Measurements from ENCODE around the gene PCAT6. TPM values are rescaled to one million over a fixed set of nuclear protein-coding genes. Genes with fewer than 3 reads are reported as not detected.
"Not testable (repeated sequence)": the region's sequence is repeated elsewhere in the genome, so short reads cannot be mapped to it uniquely, and the experiment has no call there.

The PCAT6 gene
- total RNA-seq (2014; rRNA removed; shearing (Covaris generic)) = 3.4 and 7.4 TPM in 2 replicates

DNA sequence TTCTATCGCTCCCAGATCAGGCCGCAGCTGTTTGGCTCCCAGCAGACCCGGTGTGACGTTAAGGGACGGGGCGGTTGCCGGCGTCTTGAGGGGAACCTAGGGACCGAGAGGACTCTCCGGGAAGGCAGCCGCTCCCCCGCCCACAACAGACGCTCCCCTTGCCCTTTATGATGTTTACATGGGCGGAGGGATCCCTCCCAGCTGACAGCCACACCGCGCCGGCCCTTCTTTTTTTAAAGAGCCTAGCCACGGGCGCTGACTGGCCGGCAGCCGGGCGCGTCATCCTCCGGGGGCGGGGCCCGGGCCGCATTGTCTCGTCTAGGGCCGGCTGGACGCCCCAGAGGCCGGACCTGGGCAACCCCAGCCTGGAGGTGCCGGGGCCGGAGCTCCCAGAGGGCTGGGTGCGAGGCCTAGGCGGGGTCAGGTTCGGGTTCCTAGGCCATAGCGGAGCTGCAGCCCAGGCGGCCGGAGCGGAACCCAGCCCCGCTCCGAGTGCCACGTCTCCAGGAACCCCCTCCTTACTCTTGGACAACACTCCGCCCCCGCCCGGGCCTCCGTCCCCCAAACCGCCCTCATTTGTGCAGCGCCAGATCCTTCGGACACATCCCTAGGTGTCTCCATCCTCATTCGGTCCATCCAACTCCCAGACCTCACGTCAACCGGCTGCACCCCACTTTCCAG lies at the start of gene PCAT6:
Gene PCAT6, plus strand, starts transcription at position 340 of the 681 bp plus-strand sequence.
- Histone ChIP-seq H3K36me3 (replicated peaks; ENCODE audit: control insufficient read depth, insufficient read depth, low read length) (no peaks in the 10 kb centered on the region), H3K4me3 (ENCODE audit: insufficient read depth, low read depth, low read length) (peak within 1 kb of the TSS; percentile 66), H3K27me3 (ENCODE audit: control insufficient read depth, insufficient read depth, low read length) (peaks cover 20% of the 10 kb centered on the region)
- DNase-seq = peak; percentile 98

GRCh38 chr1:202762019-202762418 lies 48.7 kb upstream of the PCAT6 start:
- no peak for DNase-seq

GRCh38 chr1:202765721-202766120 lies 45.0 kb upstream of the PCAT6 start:
- no peak overlapping the region for H3K4me3 ChIP-seq (ENCODE audit: insufficient read depth, low read depth, low read length)
- no peaks in the 10 kb centered on the region for H3K27me3 ChIP-seq (ENCODE audit: control insufficient read depth, insufficient read depth, low read length)
- no peak for DNase-seq
- peaks cover 39% of the 10 kb centered on the region for H3K36me3 ChIP-seq (replicated peaks; ENCODE audit: control insufficient read depth, insufficient read depth, low read length)

More at GRCh38 chr1:202762019-202762418, 48.7 kb upstream of the PCAT6 start:
- no peaks in the 10 kb centered on the region for H3K27me3 ChIP-seq (ENCODE audit: control insufficient read depth, insufficient read depth, low read length)
- peaks cover 49% of the 10 kb centered on the region for H3K36me3 ChIP-seq (replicated peaks; ENCODE audit: control insufficient read depth, insufficient read depth, low read length)
- no peak overlapping the region for H3K4me3 ChIP-seq (ENCODE audit: insufficient read depth, low read depth, low read length)

DNA sequence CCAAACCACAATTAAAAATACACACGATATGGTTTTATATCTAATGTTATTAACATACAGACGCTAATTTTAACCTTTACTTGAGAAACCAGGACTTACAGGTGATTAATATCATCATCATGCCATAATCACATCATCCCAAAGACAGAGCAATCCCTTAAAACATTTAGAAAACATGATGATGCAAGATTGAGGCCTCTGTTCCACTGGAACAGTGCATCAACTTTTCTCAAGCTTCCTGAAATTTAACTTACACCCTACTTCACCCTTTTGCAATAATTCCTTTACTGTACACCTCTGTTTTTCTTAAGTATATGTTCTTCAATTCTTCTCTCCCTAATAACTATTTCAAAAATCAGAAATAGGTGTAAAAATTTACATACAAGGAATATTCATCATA lies 40.6 kb upstream of the PCAT6 start:
- Histone ChIP-seq H3K36me3 (replicated peaks; ENCODE audit: control insufficient read depth, insufficient read depth, low read length) (peaks cover 41% of the 10 kb centered on the region), H3K27me3 (ENCODE audit: control insufficient read depth, insufficient read depth, low read length) (no peaks in the 10 kb centered on the region), H3K4me3 (ENCODE audit: insufficient read depth, low read depth, low read length) (no peak overlapping the region)
- DNase-seq = no peak

- no peak overlapping the region for H3K4me3 ChIP-seq (ENCODE audit: insufficient read depth, low read depth, low read length)
- H3K27me3 ChIP-seq (ENCODE audit: control insufficient read depth, insufficient read depth, low read length) = no peaks in the 10 kb centered on the region
- peaks cover 2% of the 10 kb centered on the region; the same call in 1 of the 2 replicates for H3K36me3 ChIP-seq (replicated peaks; ENCODE audit: control insufficient read depth, insufficient read depth, low read length)
- DNase-seq = no peak
Observed at GRCh38 chr1:202781180-202781579, 29.6 kb upstream of the PCAT6 start.

GRCh38 chr1:202786804-202787203 lies 23.9 kb upstream of the PCAT6 start:
- Histone ChIP-seq H3K36me3 (replicated peaks; ENCODE audit: control insufficient read depth, insufficient read depth, low read length) (no peaks in the 10 kb centered on the region; the same call in 1 of the 2 replicates), H3K4me3 (ENCODE audit: insufficient read depth, low read depth, low read length) (no peak overlapping the region), H3K27me3 (ENCODE audit: control insufficient read depth, insufficient read depth, low read length) (no peaks in the 10 kb centered on the region)
- no peak for DNase-seq

- Histone ChIP-seq H3K27me3 (ENCODE audit: control insufficient read depth, insufficient read depth, low read length) (no peaks in the 10 kb centered on the region), H3K36me3 (replicated peaks; ENCODE audit: control insufficient read depth, insufficient read depth, low read length) (no peaks in the 10 kb centered on the region; the same call in 1 of the 2 replicates), H3K4me3 (ENCODE audit: insufficient read depth, low read depth, low read length) (no peak overlapping the region)
- no peak for DNase-seq
Observed at GRCh38 chr1:202788800-202789199, 22.0 kb upstream of the PCAT6 start.

DNA sequence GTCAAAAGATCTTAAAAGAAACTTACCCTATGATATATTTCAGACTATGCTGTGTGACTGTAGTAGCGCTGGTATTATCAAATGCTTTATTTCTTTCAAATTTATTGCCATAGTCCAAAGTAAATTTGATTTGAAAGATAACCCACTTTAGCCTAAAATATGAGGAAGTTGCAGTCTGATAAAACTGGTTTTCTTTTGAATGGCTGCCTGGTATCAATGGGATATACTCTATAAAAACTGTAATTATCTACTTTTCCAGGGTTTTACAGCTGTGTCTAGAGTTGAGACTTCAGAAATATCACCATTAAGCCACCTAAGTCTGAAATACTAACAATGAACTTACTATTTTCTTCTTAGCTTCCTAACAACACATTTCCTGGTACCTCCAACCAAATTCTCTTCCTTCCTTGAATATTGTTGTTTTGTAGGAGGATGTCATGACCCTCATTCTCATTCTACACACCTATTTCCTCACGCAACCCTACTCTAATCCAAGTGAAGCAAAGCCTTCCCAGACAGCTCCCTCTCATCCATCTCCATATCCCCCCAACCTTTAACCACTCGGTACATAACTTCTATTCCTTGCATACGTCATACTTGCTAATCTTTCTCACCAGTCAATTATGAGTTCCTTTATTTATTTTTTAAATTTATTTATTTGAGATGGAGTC lies 19.5 kb upstream of the PCAT6 start:
- Histone ChIP-seq H3K36me3 (replicated peaks; ENCODE audit: control insufficient read depth, insufficient read depth, low read length) (no peaks in the 10 kb centered on the region; the same call in 1 of the 2 replicates), H3K27me3 (ENCODE audit: control insufficient read depth, insufficient read depth, low read length) (no peaks in the 10 kb centered on the region), H3K4me3 (ENCODE audit: insufficient read depth, low read depth, low read length) (no peak overlapping the region)
- DNase-seq = no peak

GRCh38 chr1:202794051-202794740 lies 16.6 kb upstream of the PCAT6 start:
- no peak overlapping the region for H3K4me3 ChIP-seq (ENCODE audit: insufficient read depth, low read depth, low read length)
- DNase-seq = no peak
- peaks cover 2% of the 10 kb centered on the region for H3K36me3 ChIP-seq (replicated peaks; ENCODE audit: control insufficient read depth, insufficient read depth, low read length)
- no peaks in the 10 kb centered on the region for H3K27me3 ChIP-seq (ENCODE audit: control insufficient read depth, insufficient read depth, low read length)

- not testable (repeated sequence) for H3K36me3 ChIP-seq (replicated peaks; ENCODE audit: control insufficient read depth, insufficient read depth, low read length); H3K4me3 ChIP-seq (ENCODE audit: insufficient read depth, low read depth, low read length); DNase-seq; H3K27me3 ChIP-seq (ENCODE audit: control insufficient read depth, insufficient read depth, low read length)
Observed at GRCh38 chr1:202794931-202795330, 15.8 kb upstream of the PCAT6 start.

DNA sequence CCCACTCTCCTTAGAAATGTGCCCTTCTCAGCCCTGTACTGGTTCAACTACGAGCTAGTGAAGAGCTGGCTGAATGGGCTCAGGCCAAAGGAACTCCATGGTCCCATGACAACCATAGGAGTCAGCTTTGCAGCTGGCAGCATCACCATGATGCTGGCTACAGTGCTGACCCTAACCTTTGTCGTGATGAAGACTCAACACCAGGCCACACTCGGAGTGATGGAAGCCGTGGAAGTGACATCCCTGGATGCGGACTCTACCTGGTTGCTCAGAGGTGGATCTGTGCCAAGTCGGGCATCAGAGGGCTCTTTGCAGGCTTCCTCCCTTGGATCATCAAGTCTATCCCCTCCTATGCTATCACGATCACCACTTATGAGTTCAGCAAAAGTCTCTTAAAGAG lies 14.1 kb upstream of the PCAT6 start:
- H3K36me3 ChIP-seq (replicated peaks; ENCODE audit: control insufficient read depth, insufficient read depth, low read length) = peaks cover 3% of the 10 kb centered on the region
- H3K4me3 ChIP-seq (ENCODE audit: insufficient read depth, low read depth, low read length) = no peak overlapping the region
- no peaks in the 10 kb centered on the region for H3K27me3 ChIP-seq (ENCODE audit: control insufficient read depth, insufficient read depth, low read length)
- DNase-seq = no peak

DNA sequence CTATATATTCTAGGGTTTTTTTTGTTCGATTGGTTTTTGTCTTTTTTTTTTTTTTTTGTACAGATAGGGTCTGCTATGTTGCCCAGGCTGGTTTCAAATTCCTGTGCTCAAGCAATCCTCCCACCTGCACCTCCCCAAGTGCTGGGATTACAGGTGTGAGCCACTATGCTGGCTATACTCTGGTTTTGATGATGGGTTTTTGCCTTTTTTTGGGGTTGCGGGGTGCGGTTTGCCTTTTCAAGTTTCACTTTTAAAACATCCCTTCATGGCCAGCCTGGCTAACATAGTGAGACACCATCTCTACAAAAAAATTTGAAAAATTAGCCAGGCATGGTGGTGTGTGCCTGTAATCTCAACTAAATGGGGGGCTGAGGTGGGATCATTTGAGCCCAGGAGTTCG lies 12.5 kb upstream of the PCAT6 start:
- DNase-seq = no peak
- H3K4me3 ChIP-seq (ENCODE audit: insufficient read depth, low read depth, low read length) = no peak overlapping the region
- H3K27me3 ChIP-seq (ENCODE audit: control insufficient read depth, insufficient read depth, low read length) = no peaks in the 10 kb centered on the region
- peaks cover 3% of the 10 kb centered on the region for H3K36me3 ChIP-seq (replicated peaks; ENCODE audit: control insufficient read depth, insufficient read depth, low read length)

- Histone ChIP-seq H3K4me3 (ENCODE audit: insufficient read depth, low read depth, low read length) (no peak overlapping the region), H3K27me3 (ENCODE audit: control insufficient read depth, insufficient read depth, low read length) (no peaks in the 10 kb centered on the region), H3K36me3 (replicated peaks; ENCODE audit: control insufficient read depth, insufficient read depth, low read length) (peaks cover 3% of the 10 kb centered on the region)
- no peak for DNase-seq
Observed at GRCh38 chr1:202798792-202799331, 11.9 kb upstream of the PCAT6 start.

DNA sequence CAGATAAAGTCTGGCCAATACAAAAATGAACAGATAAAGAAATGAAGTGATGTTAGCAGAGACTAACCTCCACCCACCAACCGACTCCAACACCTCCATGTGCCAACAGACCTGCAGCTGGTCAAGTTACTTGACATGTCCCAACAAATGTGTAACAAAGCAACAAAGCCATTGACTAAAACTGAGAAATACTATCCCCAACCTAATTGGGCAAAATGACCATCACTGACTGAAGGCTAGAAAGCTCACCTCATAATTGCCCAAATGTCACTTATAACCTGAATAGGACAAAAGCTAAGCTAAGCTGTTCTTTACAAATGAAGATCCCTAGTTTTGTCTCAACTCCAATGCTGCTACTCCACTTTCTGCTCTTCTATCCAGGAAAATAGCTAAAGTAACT lies 10.0 kb upstream of the PCAT6 start:
- Histone ChIP-seq H3K36me3 (replicated peaks; ENCODE audit: control insufficient read depth, insufficient read depth, low read length) (peaks cover 3% of the 10 kb centered on the region), H3K27me3 (ENCODE audit: control insufficient read depth, insufficient read depth, low read length) (no peaks in the 10 kb centered on the region), H3K4me3 (ENCODE audit: insufficient read depth, low read depth, low read length) (no peak overlapping the region)
- no peak for DNase-seq

Measured in H7 (cell line).